ENCODE measurements around the gene ALG8. TPM values are rescaled to one million over a fixed set of nuclear protein-coding genes. Genes with fewer than 3 reads are reported as not detected.

The ALG8 gene
- total RNA-seq, 4 donors from 2014 or later: 26.5 to 43.4 (median 30.8) TPM

DNA sequence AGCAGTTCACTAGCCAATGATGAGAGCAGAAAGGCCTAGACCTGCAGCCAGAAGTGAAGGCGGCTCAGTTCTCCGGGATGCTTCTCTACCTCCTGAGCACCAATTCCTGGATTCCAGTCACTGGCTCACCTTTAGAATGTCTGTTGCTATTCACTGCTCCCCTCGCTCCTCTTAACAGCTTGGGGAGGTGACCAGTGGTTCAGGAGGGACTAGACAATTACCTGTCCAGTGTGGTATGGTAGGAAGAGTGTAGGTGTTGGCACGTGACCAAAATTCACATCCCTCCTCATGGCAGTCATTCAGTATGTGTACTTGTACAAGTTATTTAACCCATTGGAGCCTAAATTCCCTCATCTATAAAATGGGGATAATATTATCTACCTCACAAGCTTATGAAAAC is 71.7 kb downstream of the ALG8 start:
- TF ChIP-seq POLR2A (IDR thresholded peaks at IDR 0.05): no peak
- TF ChIP-seq, protein P1, sequence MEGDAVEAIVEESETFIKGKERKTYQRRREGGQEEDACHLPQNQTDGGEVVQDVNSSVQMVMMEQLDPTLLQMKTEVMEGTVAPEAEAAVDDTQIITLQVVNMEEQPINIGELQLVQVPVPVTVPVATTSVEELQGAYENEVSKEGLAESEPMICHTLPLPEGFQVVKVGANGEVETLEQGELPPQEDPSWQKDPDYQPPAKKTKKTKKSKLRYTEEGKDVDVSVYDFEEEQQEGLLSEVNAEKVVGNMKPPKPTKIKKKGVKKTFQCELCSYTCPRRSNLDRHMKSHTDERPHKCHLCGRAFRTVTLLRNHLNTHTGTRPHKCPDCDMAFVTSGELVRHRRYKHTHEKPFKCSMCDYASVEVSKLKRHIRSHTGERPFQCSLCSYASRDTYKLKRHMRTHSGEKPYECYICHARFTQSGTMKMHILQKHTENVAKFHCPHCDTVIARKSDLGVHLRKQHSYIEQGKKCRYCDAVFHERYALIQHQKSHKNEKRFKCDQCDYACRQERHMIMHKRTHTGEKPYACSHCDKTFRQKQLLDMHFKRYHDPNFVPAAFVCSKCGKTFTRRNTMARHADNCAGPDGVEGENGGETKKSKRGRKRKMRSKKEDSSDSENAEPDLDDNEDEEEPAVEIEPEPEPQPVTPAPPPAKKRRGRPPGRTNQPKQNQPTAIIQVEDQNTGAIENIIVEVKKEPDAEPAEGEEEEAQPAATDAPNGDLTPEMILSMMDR (IDR thresholded peaks at IDR 0.05): no peak
- Histone ChIP-seq H3K9me3 (no peaks in the 10 kb centered on the region), H3K36me3 (no peaks in the 10 kb centered on the region), H3K27me3 (no peaks in the 10 kb centered on the region), H3K4me3 (no peak overlapping the region), H3K4me1 (no peaks in the 10 kb centered on the region), H3K27ac (no peak overlapping the region)
- DNase-seq: no peak
- intact Hi-C loops (cut with DNase I; ENCODE audit: low total_unique reads): no loop called here

DNA sequence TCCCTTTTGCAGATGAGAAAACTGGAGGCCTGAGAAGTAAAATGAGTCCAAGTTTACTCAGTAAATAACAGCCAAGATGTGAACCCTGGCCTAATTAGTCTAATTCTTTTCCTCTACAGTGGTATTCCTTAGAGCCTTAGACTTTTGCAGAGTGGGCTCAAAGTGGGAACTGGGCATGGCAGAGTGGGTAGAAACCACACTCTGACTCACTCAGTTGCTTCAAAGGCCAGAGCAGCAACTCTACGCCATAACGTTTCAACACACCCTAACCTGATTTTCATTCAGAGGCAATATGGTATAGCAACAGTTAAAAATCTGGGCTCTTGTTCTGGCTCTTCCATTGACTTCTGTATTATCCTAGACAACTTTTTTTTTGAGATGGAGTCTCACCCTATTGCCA is 73.0 kb downstream of the ALG8 start:
- no peaks in the 10 kb centered on the region for H3K27me3 ChIP-seq
- TF ChIP-seq, protein P1 (IDR thresholded peaks at IDR 0.05): no peak
- DNase-seq: no peak
- intact Hi-C loops (cut with DNase I; ENCODE audit: low total_unique reads): no loop called here
- H3K4me3 ChIP-seq: no peak overlapping the region
- H3K9me3 ChIP-seq: no peaks in the 10 kb centered on the region
- no peaks in the 10 kb centered on the region for H3K36me3 ChIP-seq
- H3K27ac ChIP-seq: no peak overlapping the region
- peaks cover 0 to 5% of the 10 kb centered on the region in 2 donors for H3K4me1 ChIP-seq

DNA sequence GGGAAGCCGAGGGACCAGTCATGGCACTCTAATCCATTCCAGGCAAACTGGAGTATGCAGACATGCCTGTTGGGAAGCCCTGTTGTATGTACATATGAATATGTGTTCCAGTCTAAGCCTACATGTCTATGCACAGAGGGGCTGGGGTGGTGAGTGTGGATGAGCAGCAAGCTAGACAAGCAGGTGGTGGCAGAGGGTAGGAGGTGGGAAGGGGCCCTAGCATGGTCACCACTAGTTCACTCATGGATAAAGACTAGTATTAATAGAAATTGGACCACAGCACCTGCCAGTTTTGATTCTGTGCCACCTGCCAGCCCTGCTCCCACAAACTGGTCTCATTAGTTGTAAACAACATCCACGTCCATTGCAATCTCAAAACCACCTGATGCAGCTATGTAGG is 74.2 kb downstream of the ALG8 start:
- no peak for TF ChIP-seq POLR2A (IDR thresholded peaks at IDR 0.05)
- TF ChIP-seq, protein P1 (IDR thresholded peaks at IDR 0.05): no peak
- no peak overlapping the region for H3K4me3 ChIP-seq
- no peaks in the 10 kb centered on the region for H3K9me3 ChIP-seq
- H3K27me3 ChIP-seq: no peaks in the 10 kb centered on the region
- no peak for DNase-seq
- H3K4me1 ChIP-seq: peaks cover 0 to 6% of the 10 kb centered on the region in 2 donors
- no peaks in the 10 kb centered on the region for H3K36me3 ChIP-seq
- no peak overlapping the region for H3K27ac ChIP-seq
- intact Hi-C loops (cut with DNase I; ENCODE audit: low total_unique reads): no loop called here

GRCh38 chr11:78063440-78064181 is 75.8 kb downstream of the ALG8 start, which contains the start of gene THRSP:
TSS of gene THRSP (plus strand) at chr11:78063861. CDS start at chr11:78063882, 21 bp downstream.
- Histone ChIP-seq H3K4me3 (no peak within 1 kb of the TSS), H3K9me3 (no peaks in the 10 kb centered on the region), H3K27ac (peak within 1 kb of the TSS in 1 of 2 donors; percentile 68), H3K36me3 (no peaks in the 10 kb centered on the region), H3K4me1 (peaks cover 0 to 6% of the 10 kb centered on the region in 2 donors), H3K27me3 (no peaks in the 10 kb centered on the region)
- TF ChIP-seq, protein P1 (IDR thresholded peaks at IDR 0.05): no peak
- TF ChIP-seq POLR2A (IDR thresholded peaks at IDR 0.05): no peak
- intact Hi-C loops (cut with DNase I; ENCODE audit: low total_unique reads): no loop called here
- peak; percentile 31 to 47 for DNase-seq

- Histone ChIP-seq H3K9me3 (no peaks in the 10 kb centered on the region), H3K4me1 (peaks cover 0 to 6% of the 10 kb centered on the region in 2 donors), H3K27me3 (no peaks in the 10 kb centered on the region), H3K27ac (peak overlapping the region in 1 of 2 donors; percentile 68), H3K4me3 (no peak overlapping the region), H3K36me3 (no peaks in the 10 kb centered on the region)
- no peak for TF ChIP-seq POLR2A (IDR thresholded peaks at IDR 0.05)
- TF ChIP-seq, protein P1 (IDR thresholded peaks at IDR 0.05): no peak
- intact Hi-C loops (cut with DNase I; ENCODE audit: low total_unique reads): no loop called here
- no peak for DNase-seq
Measured at GRCh38 chr11:78062671-78063070, 76.8 kb downstream of the ALG8 start.
